Stimulated activated CD8-positive, alpha-beta memory T cell treated with anti-CD3 and anti-CD28 coated beads, Interleukin-15, amount 100 ng/mL, for 1 hour (primary cell): ENCODE data around the gene CFAP20DC.
"Not testable (repeated sequence)": the region's sequence is repeated elsewhere in the genome, so short reads cannot be mapped to it uniquely, and the experiment has no call there.

ENCODE experiments used
- DNase-seq: peaks from one replicate; pipeline ENCODE4 v3.0.0-alpha.2; 2020; ENCODE audit warnings: low read depth

Gene CFAP20DC

DNA sequence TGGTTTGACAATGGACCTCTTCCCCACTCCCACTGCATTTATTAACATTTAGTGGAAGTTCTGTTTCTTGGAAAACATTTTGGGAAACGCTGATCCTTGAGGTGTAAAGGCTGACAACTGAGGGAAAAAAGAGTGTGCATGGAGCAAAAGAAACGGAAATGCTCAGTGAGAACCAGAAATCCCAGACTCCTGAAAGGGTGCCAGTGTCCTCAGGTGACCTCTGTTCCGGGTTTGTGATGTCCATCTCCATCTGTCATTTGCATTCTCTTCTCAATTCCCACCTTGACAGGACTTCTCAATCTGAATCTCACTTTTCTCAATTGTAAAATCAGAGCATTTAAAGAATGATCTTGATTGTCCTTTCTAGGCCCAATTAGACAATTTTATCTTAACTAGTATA lies 312.2 kb downstream of the CFAP20DC start:
- DNase-seq: no peak

DNA sequence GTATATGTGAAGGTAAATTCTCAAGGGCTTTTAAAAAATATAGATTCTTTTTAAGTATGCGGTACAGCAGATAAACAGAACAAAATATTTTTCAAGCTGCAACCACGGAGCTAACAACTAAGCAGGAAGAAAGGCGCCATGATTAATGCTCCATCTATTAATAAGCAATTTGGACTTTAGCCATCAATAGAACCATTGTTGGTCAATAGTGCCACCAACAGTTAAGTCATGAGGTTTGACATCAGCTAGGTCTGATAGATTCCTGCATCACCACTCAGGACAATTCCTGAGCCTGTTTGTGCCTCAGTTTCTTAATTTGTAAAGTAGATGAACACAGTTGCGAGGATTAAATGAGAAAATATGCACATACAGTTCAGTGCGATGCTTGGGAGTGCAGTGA lies 318.2 kb downstream of the CFAP20DC start:
- no peak for DNase-seq

DNA sequence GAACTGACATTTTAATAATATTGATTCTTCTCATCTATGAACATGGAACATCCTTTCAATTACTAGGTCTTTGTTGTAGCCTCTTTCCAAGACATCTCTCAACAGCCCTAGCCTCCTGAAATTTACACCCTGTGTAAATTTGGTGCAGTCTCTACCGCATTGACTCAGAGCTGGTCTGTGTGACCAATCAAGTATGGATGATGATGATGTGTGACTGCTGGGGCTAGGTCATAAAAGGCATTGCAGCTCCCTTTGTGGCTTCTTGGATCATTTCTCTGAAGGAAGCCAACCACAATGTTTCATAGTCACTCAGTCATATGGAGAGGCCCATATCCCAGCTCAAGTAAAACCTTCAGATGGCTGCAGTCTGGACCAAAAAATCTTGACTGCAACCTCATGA lies 321.1 kb downstream of the CFAP20DC start:
- DNase-seq: no peak

- no peak for DNase-seq
Observed at GRCh38 chr3:58725326-58725853, 324.4 kb downstream of the CFAP20DC start.

GRCh38 chr3:58724336-58724735 lies 325.5 kb downstream of the CFAP20DC start:
- DNase-seq: no peak

DNA sequence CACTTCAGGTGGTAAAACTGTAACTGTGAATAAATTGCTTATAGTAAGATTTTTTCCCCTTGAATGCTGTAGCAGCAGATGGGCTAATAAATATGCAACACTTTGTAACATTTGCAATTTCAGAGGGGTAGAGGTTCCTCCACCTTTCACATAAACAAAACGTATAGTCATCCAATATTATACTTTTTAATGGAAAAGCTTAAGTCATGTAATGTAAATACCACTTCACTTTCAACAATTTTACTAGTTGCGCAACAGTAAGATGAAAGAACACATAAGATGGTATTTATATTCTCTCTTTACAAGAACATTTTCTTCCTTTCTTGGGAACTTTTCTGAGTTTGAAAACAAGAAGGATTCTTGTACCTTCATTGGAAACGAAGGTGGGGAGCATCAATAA lies 326.7 kb downstream of the CFAP20DC start:
- no peak for DNase-seq

- DNase-seq: no peak
Observed at GRCh38 chr3:58722561-58722960, 327.3 kb downstream of the CFAP20DC start.

DNA sequence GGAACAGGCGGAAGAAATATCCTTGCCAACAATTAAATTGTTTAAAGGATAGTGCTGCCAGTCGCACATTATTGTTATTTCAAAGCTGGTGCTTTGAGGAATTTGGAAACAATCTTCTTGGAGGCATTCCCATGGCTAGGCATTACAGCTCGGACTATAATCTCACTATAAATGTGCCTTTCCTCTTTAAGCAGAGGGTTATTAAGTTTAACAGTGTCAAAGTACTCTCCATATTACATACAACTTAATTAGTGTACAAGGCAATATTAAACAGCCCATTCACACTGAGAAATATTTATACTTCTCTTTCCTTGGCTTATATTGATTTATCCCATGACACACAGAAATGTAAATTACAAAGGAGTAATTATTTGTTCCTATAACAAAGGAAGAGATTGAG lies 329.3 kb downstream of the CFAP20DC start:
- DNase-seq: no peak

DNA sequence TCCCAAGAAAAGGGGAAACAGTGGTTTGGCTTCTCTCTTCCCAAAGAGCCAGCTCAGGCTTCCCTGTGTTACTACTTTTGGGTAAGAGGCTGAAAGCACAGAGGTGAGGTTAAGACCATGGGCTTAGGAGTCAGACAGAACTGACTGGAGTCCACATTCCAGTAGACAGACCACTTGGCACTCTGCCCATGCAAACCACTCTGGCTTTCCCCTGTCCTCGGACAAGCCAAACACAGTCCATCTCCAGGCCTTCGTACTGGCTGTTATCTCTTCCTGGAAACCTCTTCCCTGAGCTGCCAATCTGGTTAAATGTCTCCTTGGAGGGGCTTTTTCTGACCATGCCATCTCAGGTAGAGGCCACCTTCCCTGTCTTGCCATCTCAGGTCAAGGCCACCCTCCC lies 330.1 kb downstream of the CFAP20DC start:
- no peak for DNase-seq

- no peak for DNase-seq
Observed at GRCh38 chr3:58713715-58714401, 336.0 kb downstream of the CFAP20DC start.

GRCh38 chr3:58711871-58712270 lies 338.0 kb downstream of the CFAP20DC start:
- no peak for DNase-seq

DNA sequence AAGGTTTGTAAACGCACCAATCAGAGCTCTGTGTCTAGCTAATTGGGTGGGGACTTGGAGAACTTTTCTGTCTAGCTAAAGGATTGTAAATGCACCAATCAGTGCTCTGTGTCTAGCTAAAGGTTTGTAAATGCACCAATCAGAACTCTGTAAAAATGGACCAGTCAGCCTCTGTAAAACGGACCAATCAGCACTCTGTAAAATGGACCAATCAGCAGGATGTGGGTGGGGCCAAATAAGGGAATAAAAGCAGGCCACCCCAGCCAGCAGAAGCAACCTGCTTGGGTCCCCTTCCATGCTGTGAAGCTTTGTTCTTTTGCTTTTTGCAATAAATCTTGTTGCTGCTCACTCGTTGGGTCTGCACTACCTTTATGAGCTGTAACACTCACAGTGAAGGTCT lies 340.8 kb downstream of the CFAP20DC start:
- DNase-seq: not testable (repeated sequence)

GRCh38 chr3:58708116-58708791 lies 341.6 kb downstream of the CFAP20DC start:
- no peak for DNase-seq

- no peak for DNase-seq
Observed at GRCh38 chr3:58707390-58707930, 342.4 kb downstream of the CFAP20DC start.

- DNase-seq: no peak
Observed at GRCh38 chr3:58706395-58707167, 343.2 kb downstream of the CFAP20DC start.

GRCh38 chr3:58704745-58705144 lies 345.1 kb downstream of the CFAP20DC start:
- no peak for DNase-seq

GRCh38 chr3:58704304-58704703 lies 345.5 kb downstream of the CFAP20DC start:
- DNase-seq: not testable (repeated sequence)

GRCh38 chr3:58698246-58698645 lies 351.6 kb downstream of the CFAP20DC start:
- no peak for DNase-seq

DNA sequence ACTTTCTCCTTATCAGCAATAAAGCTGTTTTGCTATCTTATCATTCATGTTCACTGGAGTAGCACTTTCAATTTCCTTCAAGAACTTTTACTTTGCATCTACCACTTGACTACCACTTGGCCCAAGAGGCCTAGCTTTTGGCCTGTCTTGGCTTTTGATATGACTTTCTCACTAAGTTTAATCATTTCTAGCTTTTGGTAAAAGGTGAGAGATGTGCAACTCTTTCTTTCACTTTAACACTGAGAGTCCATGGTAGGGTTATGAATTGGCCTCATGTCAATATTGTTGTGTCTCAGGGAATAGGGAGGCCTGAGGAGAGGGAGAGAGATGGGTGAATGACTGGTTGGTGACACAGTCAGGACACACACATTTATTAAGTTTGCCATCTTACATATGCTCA lies 352.3 kb downstream of the CFAP20DC start:
- DNase-seq: no peak

GRCh38 chr3:58696813-58697212 lies 353.0 kb downstream of the CFAP20DC start:
- DNase-seq: not testable (repeated sequence)

DNA sequence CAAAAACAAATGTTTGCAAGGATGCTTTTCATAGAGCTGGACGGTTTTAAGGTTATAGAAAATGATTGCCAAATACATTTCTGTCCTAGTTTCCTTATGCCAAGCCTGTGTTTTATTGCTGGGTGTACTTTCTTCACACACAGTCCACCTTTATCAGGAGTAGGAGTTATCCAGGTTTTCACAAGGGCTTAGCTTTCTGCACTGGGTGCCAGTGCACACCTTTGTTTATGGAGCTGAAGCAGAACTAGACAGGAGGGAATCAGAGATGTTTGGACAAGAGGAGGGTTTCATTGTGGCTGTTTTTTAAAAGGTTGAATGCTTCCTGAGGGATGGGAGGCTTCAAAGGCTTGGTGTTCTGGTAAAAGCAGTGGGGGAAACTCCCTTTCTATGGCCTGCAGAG lies 353.7 kb downstream of the CFAP20DC start:
- DNase-seq: no peak

- not testable (repeated sequence) for DNase-seq
Observed at GRCh38 chr3:58695284-58695683, 354.5 kb downstream of the CFAP20DC start.
